SK-N-SH (cell line): ENCODE data around the gene PRR20G. TPM values are rescaled to one million over a fixed set of nuclear protein-coding genes. Genes with fewer than 3 reads are reported as not detected.

ENCODE experiments used
- CTCF ChIA-PET: fragments of 300-600, 350-600 bp; formaldehyde crosslinking; extraction: SDS; loops from one replicate; lab custom pipeline; 2021; lab: Yijun Ruan, JAX
- POLR2A ChIA-PET: fragments of 350-600 bp; sonication (Branson Sonifier 250); formaldehyde crosslinking; extraction: SDS; loops from one replicate; lab custom pipeline; 2020; ENCODE audit warnings: antibody characterized with exemption, inconsistent platforms; lab: Yijun Ruan, JAX
- DNase-seq: peaks from one replicate; pipeline ENCODE4 v3.0.0; 2012
- H2AFZ ChIP-seq: fragments of 200-600 bp; sonication (generic); 2 replicates; pipeline ENCODE4 v1.8.1; 2016; ENCODE audit warnings: antibody characterized with exemption, mild to moderate bottlenecking, low read depth
- H3F3A ChIP-seq: fragments of 200-600 bp; sonication (generic); replicated peaks from 2 replicates; pipeline ENCODE3; 2016; ENCODE audit warnings: antibody characterized with exemption, mild to moderate bottlenecking; ENCODE audit not compliant: insufficient read depth
- H3K27ac ChIP-seq, 2 experiments: fragments of 200-500 bp in 1 of 2; fragments of 200-600 bp in 1 of 2; sonication (Bioruptor generic) in 1 of 2; sonication (generic), shearing (Covaris generic) in 1 of 2; 2 replicates each; pipeline versions ENCODE4 v1.5.1 to v1.6.1; 2014 to 2016; ENCODE audit warnings: low read depth in 2 of 2, inconsistent platforms in 1 of 2, low read length in 1 of 2, mild to moderate bottlenecking in 1 of 2, mixed read lengths in 1 of 2
- H3K27me3 ChIP-seq: fragments of 200-600 bp; sonication (generic), shearing (Covaris generic); 2 replicates; pipeline ENCODE4 v1.6.1; 2016; ENCODE audit warnings: mixed run types; ENCODE audit not compliant: insufficient read depth
- H3K36me3 ChIP-seq, 2 experiments: fragments of 200-500 bp in 1 of 2; fragments of 200-600 bp in 1 of 2; sonication (Bioruptor generic) in 1 of 2; sonication (generic) in 1 of 2; replicated peaks in 1 of 2; 2 replicates each; pipeline versions ENCODE3 to v1.5.1; 2014 to 2016; ENCODE audit warnings: low read length in 1 of 2, mild to moderate bottlenecking in 1 of 2; ENCODE audit not compliant: insufficient read depth in 2 of 2, control insufficient read depth in 1 of 2
- H3K4me1 ChIP-seq, 2 experiments: fragments of 200-500 bp in 1 of 2; fragments of 200-600 bp in 1 of 2; sonication (Bioruptor generic) in 1 of 2; sonication (generic), shearing (Covaris generic) in 1 of 2; 2 replicates each; pipeline versions ENCODE4 v1.5.1 to v1.6.1; 2014 to 2016; ENCODE audit warnings: low read depth in 1 of 2, low read length in 1 of 2, mixed run types in 1 of 2; ENCODE audit not compliant: insufficient read depth in 2 of 2, control insufficient read depth in 1 of 2
- H3K4me2 ChIP-seq: fragments of 200-600 bp; sonication (generic), shearing (Covaris generic); 2 replicates; pipeline ENCODE4 v1.6.1; 2017; ENCODE audit warnings: mixed run types
- H3K4me3 ChIP-seq, 2 experiments: fragments of 200-500 bp in 1 of 2; fragments of 200-600 bp in 1 of 2; sonication (Bioruptor generic) in 1 of 2; sonication (generic), shearing (Covaris generic) in 1 of 2; 2 replicates each; pipeline versions ENCODE4 v1.5.1 to v1.8.1; 2014 to 2016; ENCODE audit warnings: low read depth in 2 of 2, inconsistent platforms in 1 of 2, low read length in 1 of 2, mild to moderate bottlenecking in 1 of 2, mixed read lengths in 1 of 2, moderate library complexity in 1 of 2
- H3K79me2 ChIP-seq: fragments of 200-600 bp; sonication (generic); 2 replicates; pipeline ENCODE4 v1.8.1; 2017; ENCODE audit warnings: mild to moderate bottlenecking; ENCODE audit not compliant: insufficient read depth
- H3K9ac ChIP-seq: fragments of 200-600 bp; sonication (generic); 2 replicates; pipeline ENCODE4 v1.6.1; 2017; ENCODE audit warnings: mixed run types
- H3K9me2 ChIP-seq: fragments of 200-600 bp; sonication (generic); 2 replicates; pipeline ENCODE4 v1.6.1; 2017; ENCODE audit warnings: mixed run types
- H3K9me3 ChIP-seq: fragments of 200-600 bp; sonication (generic); 2 replicates; pipeline ENCODE4 v1.6.1; 2017; ENCODE audit warnings: mixed run types, mild to moderate bottlenecking, moderate library complexity
- H4K20me1 ChIP-seq: fragments of 200-600 bp; sonication (generic); 2 replicates; pipeline ENCODE4 v1.6.1; 2017; ENCODE audit warnings: mild to moderate bottlenecking, mixed run types; ENCODE audit not compliant: insufficient read depth
- CHD2 ChIP-seq: fragments of 150-350 bp; IDR thresholded peaks from 2 replicates; pipeline ENCODE4 v1.6.1; 2018; ENCODE audit warnings: low read length; ENCODE audit not compliant: partially characterized antibody
- CTCF ChIP-seq: fragments of 200-600 bp; sonication (generic); IDR thresholded peaks from 2 replicates; pipeline ENCODE4 v1.6.1; 2017; ENCODE audit warnings: antibody characterized with exemption, mild to moderate bottlenecking, moderate library complexity
- ELF1 ChIP-seq: IDR thresholded peaks from 2 replicates; pipeline ENCODE4 v1.4.0; 2012
- EZH2phosphoT487 ChIP-seq: fragments of 200-600 bp; sonication (generic); IDR thresholded peaks from 2 replicates; pipeline ENCODE4 v1.6.1; 2017; ENCODE audit warnings: low read depth, mixed run types, mild to moderate bottlenecking, antibody characterized with exemption, moderate library complexity, borderline replicate concordance
- FOSL2 ChIP-seq: IDR thresholded peaks from 2 replicates; pipeline ENCODE4 v1.4.0; 2012; ENCODE audit warnings: low read depth, mild to moderate bottlenecking, moderate library complexity, borderline replicate concordance
- GABPA ChIP-seq: IDR thresholded peaks from 2 replicates; pipeline ENCODE4 v1.4.0; 2012; ENCODE audit warnings: low read depth, mild to moderate bottlenecking
- MXI1 ChIP-seq: IDR thresholded peaks from 2 replicates; pipeline ENCODE4 v1.6.1; 2012; ENCODE audit warnings: mild to moderate bottlenecking, low read depth, low read length, improper control_type of control experiment
- NFIC ChIP-seq: IDR thresholded peaks from 2 replicates; pipeline ENCODE4 v1.4.0; 2012; ENCODE audit warnings: borderline replicate concordance
- NRF1 ChIP-seq: IDR thresholded peaks from 2 replicates; pipeline ENCODE4 v1.6.1; 2012; ENCODE audit warnings: low read depth, mild to moderate bottlenecking, low read length
- PBX3 ChIP-seq: IDR thresholded peaks from 2 replicates; pipeline ENCODE4; 2012
- RAD21 ChIP-seq: IDR thresholded peaks from 2 replicates; pipeline ENCODE4 v1.6.1; 2012; ENCODE audit warnings: mild to moderate bottlenecking, low read length
- RCOR1 ChIP-seq: fragments of 150-350 bp; IDR thresholded peaks from 2 replicates; pipeline ENCODE4 v1.6.1; 2017; ENCODE audit warnings: antibody characterized with exemption, low read length
- REST ChIP-seq: IDR thresholded peaks from 2 replicates; pipeline ENCODE4 v1.6.1; 2012; ENCODE audit warnings: mild to moderate bottlenecking, low read depth, low read length, moderate library complexity
- SIN3A ChIP-seq: IDR thresholded peaks from 2 replicates; pipeline ENCODE4 v1.6.1; 2012; ENCODE audit warnings: low read depth, mild to moderate bottlenecking, low read length, moderate library complexity, borderline replicate concordance
- TEAD4 ChIP-seq: IDR thresholded peaks from 2 replicates; pipeline ENCODE4 v1.4.0; 2012; ENCODE audit warnings: mild to moderate bottlenecking, borderline replicate concordance; ENCODE audit not compliant: insufficient read depth
- USF2 ChIP-seq: fragments of 150-350 bp; IDR thresholded peaks from 2 replicates; pipeline ENCODE4 v1.6.1; 2017; ENCODE audit warnings: antibody characterized with exemption, low read length, low read depth, borderline replicate concordance
- YY1 ChIP-seq: IDR thresholded peaks from 2 replicates; pipeline ENCODE4 v1.4.0; 2012; ENCODE audit warnings: low read depth, mild to moderate bottlenecking
- WGBS: methylation state at CpG from one replicate; pipeline ENCODE4 v1.1.6; 2017; ENCODE audit warnings: low lambda C conversion rate; 5-methylcytosine and 5-hydroxymethylcytosine counted together
- polyA plus RNA-seq, 3 experiments: library from polyadenylated mRNA; depleted of rRNA; stranded (reverse); fragments of >200 nt; gene quantifications; 2 replicates each; pipeline ENCODE4 v1.2.3, GENCODE V29; 2012

Gene PRR20G
- polyA plus RNA-seq, 1 of the 3 experiments (the other 2 are of a cell fraction): not detected

- no peak for DNase-seq
- Histone ChIP-seq H3F3A (no peaks in the 10 kb centered on the region), H2AFZ (no peak overlapping the region), H3K4me2 (no peak overlapping the region), H3K27ac (no peak overlapping the region), H3K4me1 (peaks cover 0 to 6% of the 10 kb centered on the region in 2 experiments; a peak in 1 of 4 replicates), H3K9ac (no peak overlapping the region), H3K79me2 (no peaks in the 10 kb centered on the region), H3K27me3 (no peaks in the 10 kb centered on the region), H4K20me1 (no peaks in the 10 kb centered on the region), H3K36me3 (no peaks in the 10 kb centered on the region), H3K9me3 (no peaks in the 10 kb centered on the region), H3K9me2 (no peaks in the 10 kb centered on the region), H3K4me3 (no peak overlapping the region)
- WGBS: 64% methylated on average over 5 of the region's 5 CpGs
- TF ChIP-seq NFIC (no peak), YY1 (no peak), TEAD4 (no peak), MXI1 (no peak)
- ChIA-PET POLR2A (no interaction called here), CTCF (no interaction called here)
Observed at GRCh38 chr3:127256138-127256537, 31.7 kb downstream of the PRR20G start.

- ChIA-PET CTCF (interaction anchor here (1.0 to 1.8 kb wide), 3 partner anchors 9 to 291 kb away, joined by 3 to 9 read pairs (median 3); no protein-coding TSS in a partner anchor), POLR2A (no interaction called here)
- H3K27me3 ChIP-seq: no peaks in the 10 kb centered on the region
- no peak overlapping the region for H3K4me3 ChIP-seq
- no peak overlapping the region for H3K4me2 ChIP-seq
- DNase-seq: no peak
- no peaks in the 10 kb centered on the region for H3K9me2 ChIP-seq
- no peak overlapping the region for H2AFZ ChIP-seq
- H3K36me3 ChIP-seq: no peaks in the 10 kb centered on the region
- TF ChIP-seq RCOR1 (no peak), GABPA (no peak), MXI1 (no peak), REST (no peak), NRF1 (no peak), FOSL2 (no peak), CTCF (no peak), PBX3 (no peak), CHD2 (no peak), ELF1 (no peak), RAD21 (no peak), EZH2phosphoT487 (no peak), SIN3A (no peak), USF2 (no peak)
- no peaks in the 10 kb centered on the region for H3K79me2 ChIP-seq
- no peaks in the 10 kb centered on the region for H3K9me3 ChIP-seq
- 88% methylated on average over 4 of the region's 4 CpGs for WGBS
- H3K4me1 ChIP-seq: peaks cover 0 to 6% of the 10 kb centered on the region in 2 experiments; a peak in 1 of 4 replicates
- no peaks in the 10 kb centered on the region for H4K20me1 ChIP-seq
- no peaks in the 10 kb centered on the region for H3F3A ChIP-seq
- no peak overlapping the region for H3K27ac ChIP-seq
- H3K9ac ChIP-seq: no peak overlapping the region
Observed at GRCh38 chr3:127255516-127255915, 32.3 kb downstream of the PRR20G start.
